Activated T-cell treated with anti-CD3 and anti-CD28 coated beads, Interleukin-2, amount 50 U/mL, for 24 hours (primary cell): ENCODE measurements around the gene APBB1.

ENCODE experiments used
- DNase-seq: peaks from one replicate; pipeline ENCODE4 v3.0.0-alpha.2; 2020
- H3K27ac Mint-ChIP-seq: 2 replicates; pipeline ENCODE4 v1.8.0; 2020; ENCODE audit warnings: mild to moderate bottlenecking, mixed read lengths
- H3K27me3 Mint-ChIP-seq: 2 replicates; pipeline ENCODE4 v1.8.0; 2020; ENCODE audit warnings: mixed read lengths
- H3K36me3 Mint-ChIP-seq: 2 replicates; pipeline ENCODE4 v1.8.0; 2020; ENCODE audit warnings: low read depth, mixed read lengths
- H3K4me1 Mint-ChIP-seq: 2 replicates; pipeline ENCODE4 v1.8.0; 2020; ENCODE audit warnings: low read depth, mixed read lengths
- H3K4me3 Mint-ChIP-seq: 2 replicates; pipeline ENCODE4 v1.8.0; 2020; ENCODE audit warnings: mild to moderate bottlenecking, moderate library complexity, mixed read lengths
- H3K9me3 Mint-ChIP-seq: 2 replicates; pipeline ENCODE4 v1.8.0; 2020; ENCODE audit warnings: mixed read lengths

The APBB1 gene

GRCh38 chr11:6437993-6438392 is 19.1 kb upstream of the APBB1 start:
- Mint-ChIP-seq H3K9me3 (no peaks in the 10 kb centered on the region), H3K27me3 (no peaks in the 10 kb centered on the region), H3K4me1 (no peaks in the 10 kb centered on the region), H3K4me3 (no peak overlapping the region), H3K36me3 (no peaks in the 10 kb centered on the region), H3K27ac (no peak overlapping the region)
- DNase-seq, result no peak

- Mint-ChIP-seq H3K36me3 (no peaks in the 10 kb centered on the region), H3K27me3 (no peaks in the 10 kb centered on the region), H3K9me3 (no peaks in the 10 kb centered on the region)
Measured at GRCh38 chr11:6437423-6437822, 18.5 kb upstream of the APBB1 start.

GRCh38 chr11:6433998-6434660 is 15.2 kb upstream of the APBB1 start:
- Mint-ChIP-seq H3K4me1 (no peaks in the 10 kb centered on the region), H3K9me3 (no peaks in the 10 kb centered on the region), H3K36me3 (no peaks in the 10 kb centered on the region), H3K27ac (no peak overlapping the region), H3K4me3 (no peak overlapping the region), H3K27me3 (no peaks in the 10 kb centered on the region)
- DNase-seq, result no peak

More at GRCh38 chr11:6437423-6437822, 18.5 kb upstream of the APBB1 start:
- H3K4me3 Mint-ChIP-seq, result no peak overlapping the region
- DNase-seq, result no peak
- H3K27ac Mint-ChIP-seq, result no peak overlapping the region
- no peaks in the 10 kb centered on the region for H3K4me1 Mint-ChIP-seq

GRCh38 chr11:6431861-6432260 is 13.0 kb upstream of the APBB1 start:
- Mint-ChIP-seq H3K36me3 (no peaks in the 10 kb centered on the region), H3K4me3 (no peak overlapping the region), H3K27ac (no peak overlapping the region), H3K27me3 (no peaks in the 10 kb centered on the region), H3K4me1 (no peaks in the 10 kb centered on the region), H3K9me3 (no peaks in the 10 kb centered on the region)
- DNase-seq, result no peak

GRCh38 chr11:6427516-6427915 is 8.6 kb upstream of the APBB1 start:
- no peak for DNase-seq
- H3K4me3 Mint-ChIP-seq, result no peak overlapping the region
- no peaks in the 10 kb centered on the region for H3K4me1 Mint-ChIP-seq
- no peaks in the 10 kb centered on the region for H3K36me3 Mint-ChIP-seq
- peaks cover 6% of the 10 kb centered on the region for H3K27me3 Mint-ChIP-seq
- no peaks in the 10 kb centered on the region for H3K9me3 Mint-ChIP-seq
- H3K27ac Mint-ChIP-seq, result no peak overlapping the region

GRCh38 chr11:6420677-6421076 is 1.8 kb upstream of the APBB1 start:
- Mint-ChIP-seq H3K4me3 (no peak overlapping the region), H3K27ac (no peak overlapping the region), H3K9me3 (no peaks in the 10 kb centered on the region), H3K36me3 (no peaks in the 10 kb centered on the region), H3K27me3 (peaks cover 6% of the 10 kb centered on the region), H3K4me1 (peaks cover 8% of the 10 kb centered on the region)
- DNase-seq, result no peak

- H3K27me3 Mint-ChIP-seq, result peaks cover 5% of the 10 kb centered on the region
- peaks cover 8% of the 10 kb centered on the region for H3K4me1 Mint-ChIP-seq
- no peak overlapping the region for H3K4me3 Mint-ChIP-seq
- DNase-seq, result no peak
- H3K9me3 Mint-ChIP-seq, result no peaks in the 10 kb centered on the region
- no peaks in the 10 kb centered on the region for H3K36me3 Mint-ChIP-seq
- H3K27ac Mint-ChIP-seq, result no peak overlapping the region
Measured at GRCh38 chr11:6418557-6419008, 311 bp downstream of the APBB1 start.

GRCh38 chr11:6417907-6418556 is 862 bp downstream of the APBB1 start:
- no peak for DNase-seq
- no peaks in the 10 kb centered on the region for H3K9me3 Mint-ChIP-seq

GRCh38 chr11:6415797-6416196 is 3.1 kb downstream of the APBB1 start:
- Mint-ChIP-seq H3K27ac (no peak overlapping the region), H3K9me3 (no peaks in the 10 kb centered on the region), H3K4me1 (peaks cover 26% of the 10 kb centered on the region), H3K36me3 (peaks cover 6% of the 10 kb centered on the region), H3K4me3 (no peak overlapping the region), H3K27me3 (no peaks in the 10 kb centered on the region)
- no peak for DNase-seq

More at GRCh38 chr11:6417907-6418556, 862 bp downstream of the APBB1 start:
- peaks cover 11% of the 10 kb centered on the region for H3K4me1 Mint-ChIP-seq
- H3K4me3 Mint-ChIP-seq, result no peak overlapping the region
- no peak overlapping the region for H3K27ac Mint-ChIP-seq
- no peaks in the 10 kb centered on the region for H3K36me3 Mint-ChIP-seq
- peaks cover 3% of the 10 kb centered on the region for H3K27me3 Mint-ChIP-seq

GRCh38 chr11:6414874-6415328 is 4.0 kb downstream of the APBB1 start:
- Mint-ChIP-seq H3K27me3 (no peaks in the 10 kb centered on the region), H3K27ac (no peak overlapping the region), H3K4me1 (peaks cover 28% of the 10 kb centered on the region), H3K36me3 (peaks cover 12% of the 10 kb centered on the region), H3K4me3 (no peak overlapping the region), H3K9me3 (no peaks in the 10 kb centered on the region)
- no peak for DNase-seq

GRCh38 chr11:6413791-6414201 is 5.1 kb downstream of the APBB1 start:
- H3K27me3 Mint-ChIP-seq, result no peaks in the 10 kb centered on the region
- peak; percentile 75 for DNase-seq
- H3K4me1 Mint-ChIP-seq, result peaks cover 31% of the 10 kb centered on the region

GRCh38 chr11:6411594-6412031 is 7.3 kb downstream of the APBB1 start:
- Mint-ChIP-seq H3K4me1 (peaks cover 45% of the 10 kb centered on the region), H3K27ac (no peak overlapping the region), H3K27me3 (no peaks in the 10 kb centered on the region), H3K9me3 (no peaks in the 10 kb centered on the region), H3K4me3 (no peak overlapping the region), H3K36me3 (peaks cover 28% of the 10 kb centered on the region)
- DNase-seq, result no peak

More at GRCh38 chr11:6413791-6414201, 5.1 kb downstream of the APBB1 start:
- no peak overlapping the region for H3K4me3 Mint-ChIP-seq
- peaks cover 22% of the 10 kb centered on the region for H3K36me3 Mint-ChIP-seq
- H3K9me3 Mint-ChIP-seq, result no peaks in the 10 kb centered on the region
- H3K27ac Mint-ChIP-seq, result no peak overlapping the region

- H3K27me3 Mint-ChIP-seq, result no peaks in the 10 kb centered on the region
- peaks cover 28% of the 10 kb centered on the region for H3K36me3 Mint-ChIP-seq
- no peak for DNase-seq
- peak overlapping the region; percentile 58 for H3K27ac Mint-ChIP-seq
- no peak overlapping the region for H3K4me3 Mint-ChIP-seq
- peaks cover 53% of the 10 kb centered on the region for H3K4me1 Mint-ChIP-seq
- no peaks in the 10 kb centered on the region for H3K9me3 Mint-ChIP-seq
Measured at GRCh38 chr11:6410695-6411430, 8.0 kb downstream of the APBB1 start.

GRCh38 chr11:6406370-6406769 is 12.5 kb downstream of the APBB1 start:
- Mint-ChIP-seq H3K27ac (peak overlapping the region; percentile 58), H3K4me3 (no peak overlapping the region), H3K36me3 (peaks cover 34% of the 10 kb centered on the region)

GRCh38 chr11:6405846-6406245 is 13.0 kb downstream of the APBB1 start:
- Mint-ChIP-seq H3K36me3 (peaks cover 34% of the 10 kb centered on the region), H3K27ac (peak overlapping the region; percentile 58), H3K4me1 (peaks cover 83% of the 10 kb centered on the region), H3K27me3 (no peaks in the 10 kb centered on the region), H3K4me3 (no peak overlapping the region), H3K9me3 (no peaks in the 10 kb centered on the region)
- DNase-seq, result no peak

More at GRCh38 chr11:6406370-6406769, 12.5 kb downstream of the APBB1 start:
- DNase-seq, result no peak
- Mint-ChIP-seq H3K4me1 (peaks cover 80% of the 10 kb centered on the region), H3K9me3 (no peaks in the 10 kb centered on the region), H3K27me3 (no peaks in the 10 kb centered on the region)
